ENCODE results near the gene TBC1D24.

GRCh38 chr16:2450535-2450934 lies 24.4 kb upstream of the TBC1D24 start:
- TF ChIP-seq CTCF (conservative IDR thresholded peaks at IDR 0.05 in 1 of 2, IDR thresholded peaks at IDR 0.05 in 1 of 2; ENCODE audit: low read depth in 1 of 2, low read length in 2 of 2) (no peak), EZH2 (IDR thresholded peaks at IDR 0.05; ENCODE audit: low read length, missing control alignments) (no peak)
